A549 (cell line): ENCODE results near the gene FAM25C.
"Not testable (repeated sequence)": the region's sequence is repeated elsewhere in the genome, so short reads cannot be mapped to it uniquely, and the experiment has no call there.

Experiments used
- JUNB ChIP-seq: fragments of >200 bp; sonication (Bioruptor Twin); formaldehyde crosslinking; IDR thresholded peaks from 2 replicates; pipeline ENCODE4 v1.6.1; 2016
- KDM1A ChIP-seq: fragments of 200-600 bp; sonication (generic); IDR thresholded peaks from 2 replicates; pipeline ENCODE4 v1.6.1; 2016; ENCODE audit warnings: low read depth, mild to moderate bottlenecking
- MYC ChIP-seq: IDR thresholded peaks from 2 replicates; pipeline ENCODE4 v1.6.1; 2012; ENCODE audit warnings: mild to moderate bottlenecking, inconsistent platforms, low read length, improper control_type of control experiment, borderline replicate concordance
- POLR2A ChIP-seq: IDR thresholded peaks from 2 replicates; pipeline ENCODE4 v1.6.1; 2012; ENCODE audit warnings: mild to moderate bottlenecking, low read length
- TF ChIP-seq, protein P1 (sequence below): fragments of >200 bp; sonication (Bioruptor Twin); formaldehyde crosslinking; IDR thresholded peaks from 3 replicates; pipeline ENCODE4 v1.5.1; 2016

- TF ChIP-seq, protein P1, sequence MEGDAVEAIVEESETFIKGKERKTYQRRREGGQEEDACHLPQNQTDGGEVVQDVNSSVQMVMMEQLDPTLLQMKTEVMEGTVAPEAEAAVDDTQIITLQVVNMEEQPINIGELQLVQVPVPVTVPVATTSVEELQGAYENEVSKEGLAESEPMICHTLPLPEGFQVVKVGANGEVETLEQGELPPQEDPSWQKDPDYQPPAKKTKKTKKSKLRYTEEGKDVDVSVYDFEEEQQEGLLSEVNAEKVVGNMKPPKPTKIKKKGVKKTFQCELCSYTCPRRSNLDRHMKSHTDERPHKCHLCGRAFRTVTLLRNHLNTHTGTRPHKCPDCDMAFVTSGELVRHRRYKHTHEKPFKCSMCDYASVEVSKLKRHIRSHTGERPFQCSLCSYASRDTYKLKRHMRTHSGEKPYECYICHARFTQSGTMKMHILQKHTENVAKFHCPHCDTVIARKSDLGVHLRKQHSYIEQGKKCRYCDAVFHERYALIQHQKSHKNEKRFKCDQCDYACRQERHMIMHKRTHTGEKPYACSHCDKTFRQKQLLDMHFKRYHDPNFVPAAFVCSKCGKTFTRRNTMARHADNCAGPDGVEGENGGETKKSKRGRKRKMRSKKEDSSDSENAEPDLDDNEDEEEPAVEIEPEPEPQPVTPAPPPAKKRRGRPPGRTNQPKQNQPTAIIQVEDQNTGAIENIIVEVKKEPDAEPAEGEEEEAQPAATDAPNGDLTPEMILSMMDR = not testable (repeated sequence)
- TF ChIP-seq JUNB, MYC, KDM1A, POLR2A: not testable (repeated sequence)
Measured at GRCh38 chr10:47968988-47969387, 30.6 kb downstream of the FAM25C start.
